Measurements from ENCODE around the gene PRMT5.
A peak's percentile ranks its signal among the peaks of the same experiment; 100 is the strongest.
"Not testable (repeated sequence)": the region's sequence is repeated elsewhere in the genome, so short reads cannot be mapped to it uniquely, and the experiment has no call there.

The PRMT5 gene

DNA sequence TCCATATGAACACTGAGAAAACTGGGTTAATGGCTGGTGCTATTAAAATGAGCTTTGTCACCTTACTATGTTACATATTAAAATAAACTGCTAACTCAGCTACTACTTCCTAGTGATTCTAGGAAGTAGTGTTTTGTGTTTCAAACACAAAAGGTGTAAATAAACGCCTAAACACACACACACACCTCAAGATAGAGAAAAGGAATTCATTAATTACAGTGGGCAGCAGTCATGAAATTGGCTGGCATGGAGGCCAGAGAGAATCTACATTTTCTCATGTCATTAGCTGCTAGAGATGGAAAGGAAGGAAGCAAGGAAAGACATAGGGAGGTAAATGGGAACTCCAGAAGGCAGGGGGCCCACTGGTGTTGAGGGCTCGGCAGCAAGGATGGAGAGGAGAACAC lies 787 bp upstream of the PRMT5 start:
- no peak for DNase-seq

DNA sequence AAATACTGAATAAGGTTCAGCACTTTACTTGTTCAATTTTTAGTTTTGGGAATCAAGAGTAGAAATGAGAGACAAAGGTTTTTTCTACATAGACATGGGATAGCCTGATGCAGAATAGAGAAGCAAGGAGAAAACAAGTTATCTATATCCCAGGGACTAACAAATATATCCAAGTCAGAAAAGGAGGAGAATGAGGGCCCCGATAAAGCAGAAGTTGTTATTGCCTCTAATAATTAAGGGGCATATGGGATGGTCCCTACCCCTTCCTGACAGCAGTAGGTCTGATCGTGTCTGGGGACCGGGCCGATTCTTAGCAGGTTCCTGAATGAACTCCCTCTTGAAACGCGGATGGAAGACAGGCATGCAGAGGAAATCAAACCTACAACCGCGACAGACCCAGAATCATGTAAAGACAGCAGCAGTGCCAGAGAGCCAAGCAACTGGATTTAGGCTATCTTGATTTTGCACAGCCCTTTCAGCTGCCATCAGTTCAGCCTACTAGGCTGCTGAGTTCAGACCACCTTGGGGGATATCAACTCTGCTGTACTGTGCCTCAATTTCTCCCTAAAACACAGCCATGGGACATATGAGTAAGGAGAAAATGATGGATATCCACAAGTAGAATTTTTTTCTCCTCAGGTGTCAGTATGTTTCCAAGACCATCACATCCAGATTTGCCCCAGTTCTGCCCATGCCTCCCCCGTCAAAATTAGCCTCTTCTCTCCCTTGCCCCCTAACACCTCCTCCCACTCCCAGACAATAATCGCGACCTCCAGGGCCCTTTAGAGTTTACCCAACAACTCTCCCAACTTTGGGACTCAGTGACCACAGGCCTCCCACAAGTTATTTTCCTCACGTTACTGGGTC lies 706 bp downstream of the PRMT5 start:
- DNase-seq: no peak

DNA sequence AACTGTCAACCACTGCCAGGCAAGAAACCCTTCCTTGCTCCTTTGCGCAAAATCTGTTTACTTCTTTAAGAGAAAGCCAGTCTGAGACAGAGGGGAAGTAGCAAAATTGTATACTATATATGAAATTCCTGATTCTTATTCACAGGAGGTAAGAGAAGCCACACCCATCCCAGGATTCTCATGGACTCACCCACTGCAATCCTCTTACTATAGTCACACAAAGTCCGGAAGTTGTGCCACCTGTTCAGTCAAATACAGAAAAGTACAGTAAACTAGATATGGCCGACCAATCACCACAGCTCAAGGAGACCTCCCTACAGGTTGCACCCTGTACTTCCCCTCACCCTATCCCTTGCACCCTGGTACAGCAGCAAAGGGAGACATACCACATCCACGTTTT lies 2.9 kb downstream of the PRMT5 start:
- DNase-seq: no peak

DNA sequence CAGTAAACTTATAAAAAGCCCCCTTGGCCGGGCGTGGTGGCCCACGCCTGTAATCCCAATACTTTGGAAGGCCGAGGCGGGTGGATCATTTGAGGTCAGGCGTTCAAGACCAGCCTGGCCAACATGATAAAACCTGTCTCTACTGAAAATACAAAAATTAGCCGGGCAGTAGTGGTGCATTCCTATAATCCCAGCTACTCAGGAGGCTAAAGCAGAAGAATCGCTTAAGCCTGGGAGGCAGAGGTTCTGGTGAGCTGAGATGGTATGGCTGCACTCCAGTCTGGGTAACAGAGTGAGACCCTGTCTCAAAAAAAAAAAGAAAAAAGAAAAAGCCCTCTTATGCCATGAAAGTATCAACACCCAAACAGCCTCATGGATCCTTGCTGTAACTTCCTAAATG lies 3.7 kb downstream of the PRMT5 start:
- DNase-seq: no peak

DNA sequence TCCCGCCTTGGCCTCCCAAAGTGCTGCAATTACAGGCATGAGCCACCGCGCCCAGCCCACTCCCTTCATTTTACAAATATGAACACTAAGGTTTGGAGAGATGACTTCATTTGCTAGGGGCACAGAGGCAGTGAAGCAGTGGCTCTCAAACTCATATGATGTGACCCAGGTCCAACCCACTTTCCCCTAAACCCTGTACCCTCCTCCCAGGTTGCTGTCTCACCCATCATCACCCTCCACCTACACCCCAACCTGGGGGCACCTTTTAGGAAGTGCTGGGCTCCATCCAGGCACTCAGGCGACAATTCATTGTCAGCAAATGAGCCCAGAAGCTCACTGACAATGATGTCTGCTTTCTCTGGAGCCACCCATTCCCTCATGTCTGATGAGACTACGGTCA lies 5.4 kb downstream of the PRMT5 start:
- DNase-seq: no peak

DNA sequence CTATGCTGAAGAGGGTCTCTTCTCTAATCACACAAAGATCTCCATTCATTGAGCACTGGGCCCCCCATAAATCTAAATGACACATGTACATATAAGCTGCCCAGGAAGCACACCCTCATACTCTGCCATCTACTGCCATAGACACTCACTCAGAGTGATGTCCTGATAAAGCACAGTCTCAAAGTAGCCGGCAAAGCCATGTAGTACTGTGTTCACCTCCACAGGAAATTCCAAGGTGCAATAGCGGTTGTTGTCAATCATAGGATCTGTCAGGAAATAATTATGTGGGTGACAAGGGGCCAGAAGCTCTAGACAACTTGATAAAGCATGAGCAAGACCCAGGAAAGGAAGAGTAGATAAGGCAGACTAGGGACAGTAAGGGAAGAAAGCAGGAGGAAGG lies 6.9 kb downstream of the PRMT5 start:
- DNase-seq: no peak

DNA sequence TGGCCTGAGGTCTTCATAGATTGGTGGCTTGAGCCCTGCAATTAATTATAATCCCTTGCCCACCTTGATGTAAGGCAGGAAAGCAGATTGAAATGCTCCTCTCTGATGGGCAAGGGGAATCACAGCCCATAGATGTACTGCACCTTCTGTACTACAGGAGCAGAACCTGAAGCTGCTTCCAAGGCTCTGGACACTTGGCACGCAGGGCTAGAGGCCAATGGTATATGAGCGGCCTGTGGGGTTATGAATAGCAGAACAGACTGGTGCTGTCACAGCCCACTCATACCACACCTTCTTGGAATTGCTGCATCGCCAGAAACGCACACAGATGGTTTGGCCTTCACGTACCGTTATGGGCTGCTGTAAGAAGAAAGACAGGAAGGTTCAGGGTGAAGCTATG lies 8.5 kb downstream of the PRMT5 start:
- no peak for DNase-seq

DNA sequence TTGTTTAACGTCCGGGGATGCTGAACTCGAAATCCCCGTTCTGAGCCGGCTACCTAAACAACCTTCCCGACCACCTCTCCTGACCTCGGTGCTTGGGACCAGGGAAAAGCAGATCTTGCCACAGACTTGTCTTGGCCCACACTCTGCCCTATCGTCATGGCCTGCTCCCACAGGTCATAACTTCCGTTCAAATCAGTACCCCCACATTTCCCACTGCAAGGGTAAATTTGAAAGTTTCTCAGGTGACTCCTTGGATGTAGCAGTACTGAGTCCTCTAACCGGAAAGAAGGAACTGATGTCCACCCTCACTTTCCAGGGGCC lies 9.6 kb downstream of the PRMT5 start:
- no peak for DNase-seq

DNA sequence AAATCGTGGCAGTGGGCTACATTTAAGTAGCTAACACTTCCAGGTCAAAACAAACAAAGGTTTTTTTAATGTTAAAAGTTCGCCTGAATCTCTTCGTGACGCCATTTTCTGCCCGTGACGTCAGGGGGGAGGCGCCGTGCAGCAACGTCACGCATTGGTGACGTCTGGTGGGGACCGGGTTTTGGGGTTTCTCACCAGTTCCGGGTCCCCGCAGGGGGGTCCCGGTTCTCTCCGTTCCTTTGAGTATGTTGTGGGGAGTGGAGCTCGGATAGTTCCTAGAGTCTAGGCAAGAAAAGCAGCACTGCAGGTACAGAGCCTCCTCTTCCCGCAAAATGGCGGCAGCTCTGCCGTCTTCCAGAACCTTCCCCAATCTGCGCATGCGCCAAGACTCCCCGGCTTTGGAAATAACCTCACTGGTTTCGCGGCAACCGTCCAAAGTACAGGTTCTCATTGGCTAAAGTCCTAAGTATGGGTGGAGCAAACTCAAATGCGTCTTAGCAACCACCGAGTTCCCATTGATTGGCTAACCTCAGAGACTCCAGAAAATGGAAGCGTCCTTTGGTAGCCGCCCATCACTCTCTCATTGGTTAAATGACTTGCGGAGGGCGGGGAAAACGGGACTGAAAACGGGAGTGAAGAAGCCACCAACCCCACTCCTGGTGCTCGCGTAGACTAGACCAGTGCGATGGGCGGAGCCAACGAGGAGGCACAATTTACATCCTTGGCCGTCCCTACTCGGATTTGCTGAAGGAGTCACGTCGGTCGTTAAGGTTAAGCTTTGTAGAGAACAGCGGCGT lies 10.2 kb downstream of the PRMT5 start, which contains the start of gene RBM23:
RBM23 (minus strand) TSS at position 346 of the 797 bp plus-strand sequence.
- DNase-seq: peak; percentile 99

DNA sequence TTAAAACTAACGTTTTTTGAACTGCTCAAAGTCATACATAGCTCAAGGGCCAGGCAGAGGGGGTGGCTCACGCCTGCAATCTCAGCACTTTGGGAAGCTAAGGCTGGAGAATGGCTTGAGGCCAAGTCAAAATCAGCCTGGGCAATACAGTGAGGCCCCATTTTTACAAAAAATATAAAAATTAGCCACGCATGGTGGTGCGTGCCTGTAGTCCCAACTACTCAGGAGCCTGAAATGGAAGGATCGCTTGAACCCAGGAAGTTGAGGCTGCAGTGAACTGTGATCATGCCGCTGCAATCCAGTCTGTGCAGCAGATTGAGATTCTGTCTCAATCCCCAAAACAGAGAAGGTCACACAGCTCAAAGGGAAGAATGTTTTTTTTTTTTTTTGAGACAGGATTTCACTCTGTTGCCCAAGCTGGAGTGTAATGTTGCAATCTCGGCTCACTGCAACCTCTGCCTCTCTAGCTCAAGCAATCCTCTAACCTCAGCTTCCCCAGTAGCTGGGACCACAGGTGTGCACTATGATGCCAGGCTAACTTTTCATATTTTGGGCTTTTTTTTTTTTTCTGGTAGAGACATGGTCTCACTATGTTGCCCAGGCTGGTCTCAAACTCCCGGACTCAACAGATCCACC lies 13.2 kb downstream of the PRMT5 start:
- DNase-seq: no peak

DNA sequence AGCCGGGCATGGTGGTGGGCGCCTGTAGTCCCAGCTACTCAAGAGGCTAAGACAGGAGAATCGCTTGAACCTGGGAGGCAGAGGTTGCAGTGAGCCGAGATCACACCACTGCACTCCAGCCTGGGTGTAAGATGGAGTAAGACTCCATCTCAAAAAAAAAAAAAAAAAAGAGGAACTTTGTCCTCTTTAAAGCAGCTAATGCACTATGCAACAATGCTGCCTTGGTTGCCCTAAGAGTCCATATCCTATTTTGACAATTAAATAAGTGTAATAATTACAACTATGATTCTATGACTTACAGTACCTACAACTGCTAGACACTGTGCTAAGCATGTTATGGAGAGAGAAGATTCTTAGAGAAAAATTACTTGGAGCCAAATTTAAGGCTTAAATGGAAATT lies 14.3 kb downstream of the PRMT5 start:
- not testable (repeated sequence) for DNase-seq

DNA sequence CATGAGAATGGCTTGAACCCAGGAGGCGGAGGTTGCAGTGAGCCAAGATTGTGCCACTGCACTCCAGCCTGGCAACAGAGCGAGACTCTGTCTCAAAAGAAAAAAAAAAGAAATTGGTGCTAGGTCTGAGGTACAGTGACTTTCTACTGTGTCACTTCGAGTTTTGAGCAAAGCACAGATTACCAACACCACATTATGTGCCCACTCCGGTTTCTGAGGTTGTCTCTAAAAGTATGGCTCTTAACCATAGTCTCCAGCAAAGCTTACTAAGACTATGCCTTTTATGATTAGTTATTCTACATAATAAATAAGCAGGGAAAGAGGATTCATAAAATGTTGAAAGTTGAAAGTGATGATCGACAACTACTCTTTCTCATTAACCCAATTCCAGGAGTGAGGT lies 18.3 kb downstream of the PRMT5 start:
- no peak for DNase-seq

DNA sequence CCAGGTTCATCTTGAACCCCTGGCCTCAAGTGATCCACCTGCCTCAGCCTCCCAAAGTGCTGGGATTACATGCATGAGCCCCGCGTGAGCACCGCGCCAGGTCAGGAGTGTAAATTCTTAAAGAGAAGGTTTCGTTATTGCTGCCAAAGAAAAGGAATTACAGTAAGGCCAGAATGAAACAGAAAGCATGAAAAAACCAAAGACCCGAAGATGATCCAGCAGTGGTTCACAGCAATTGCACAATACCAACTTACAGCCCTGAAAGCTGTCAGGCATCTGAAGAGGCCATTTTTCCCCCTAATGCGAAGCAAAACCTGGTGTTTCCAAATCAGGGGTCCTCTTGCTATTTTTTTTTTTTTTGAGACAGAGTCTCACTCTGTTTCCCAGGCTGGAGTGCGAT lies 20.6 kb downstream of the PRMT5 start:
- DNase-seq: no peak

DNA sequence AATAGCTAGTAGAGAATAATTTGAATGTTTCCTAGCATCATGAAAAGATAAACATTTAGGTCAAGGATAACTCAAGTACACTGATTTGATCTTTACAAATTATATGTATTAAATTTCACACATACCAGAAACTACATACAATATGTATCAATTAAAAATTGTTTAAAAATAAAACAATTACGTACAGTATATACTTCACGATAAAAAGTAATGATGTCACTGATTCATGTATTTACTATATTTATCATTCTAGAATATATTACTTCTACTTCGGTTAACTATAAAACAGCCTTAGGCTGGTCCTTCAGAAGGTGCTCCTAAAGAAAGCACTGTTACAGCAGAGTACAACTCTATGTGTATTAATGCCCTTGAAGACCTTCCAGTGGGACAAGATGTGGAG lies 21.7 kb downstream of the PRMT5 start:
- DNase-seq: no peak

DNA sequence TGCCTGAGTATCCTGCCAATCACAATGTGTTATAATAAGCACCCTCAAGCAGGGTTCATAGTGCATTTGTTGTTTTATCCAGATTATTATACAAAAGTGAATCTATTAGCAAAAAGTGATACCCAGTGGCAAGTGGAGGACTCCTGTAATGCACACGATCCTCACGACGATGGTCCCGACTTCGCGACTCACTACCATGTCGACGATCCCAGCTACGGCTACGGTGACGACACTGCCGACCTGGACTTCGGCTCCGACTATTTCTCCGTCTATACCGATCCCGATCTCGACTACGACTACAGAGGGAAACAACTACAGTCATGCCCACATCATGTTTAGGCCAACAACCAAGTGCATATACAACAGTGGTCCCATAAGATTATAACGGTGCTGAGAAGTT lies 23.1 kb downstream of the PRMT5 start:
- no peak for DNase-seq

DNA sequence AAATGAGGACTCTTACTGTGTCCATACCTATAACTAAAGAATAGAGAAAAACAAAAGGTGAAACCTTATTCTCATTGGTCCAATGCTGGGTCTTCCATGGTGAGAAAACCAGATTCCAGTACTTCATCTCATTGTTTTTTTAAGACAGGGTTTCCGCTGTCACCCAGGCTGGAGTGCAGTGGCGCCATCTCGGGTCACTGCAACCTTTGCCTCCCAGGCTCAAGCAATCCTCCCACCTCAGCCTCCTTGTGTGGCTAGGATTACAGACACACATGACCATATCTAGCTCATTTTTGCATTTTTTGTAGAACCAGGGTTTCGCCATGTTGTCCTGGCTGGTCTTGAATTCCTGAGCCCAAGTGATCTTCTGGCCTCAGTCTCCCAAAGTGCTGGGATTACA lies 23.5 kb downstream of the PRMT5 start:
- no peak for DNase-seq

DNA sequence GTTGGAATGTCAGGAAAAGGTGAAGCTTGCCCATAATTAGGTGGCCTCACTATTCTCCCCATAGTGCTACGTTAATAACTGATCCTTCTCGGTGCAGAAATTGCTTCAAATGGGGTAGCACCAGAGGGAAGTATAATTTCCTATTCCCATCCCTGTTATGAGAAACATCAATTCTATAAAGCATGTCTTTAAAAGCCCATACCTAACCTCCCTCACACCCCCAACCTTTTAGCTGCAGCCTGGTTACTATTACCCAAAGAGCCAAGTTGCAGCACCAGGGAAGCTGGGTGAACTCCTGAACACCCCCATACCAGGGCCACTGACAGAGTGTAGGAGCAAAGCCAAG lies 25.5 kb downstream of the PRMT5 start:
- DNase-seq: no peak

DNA sequence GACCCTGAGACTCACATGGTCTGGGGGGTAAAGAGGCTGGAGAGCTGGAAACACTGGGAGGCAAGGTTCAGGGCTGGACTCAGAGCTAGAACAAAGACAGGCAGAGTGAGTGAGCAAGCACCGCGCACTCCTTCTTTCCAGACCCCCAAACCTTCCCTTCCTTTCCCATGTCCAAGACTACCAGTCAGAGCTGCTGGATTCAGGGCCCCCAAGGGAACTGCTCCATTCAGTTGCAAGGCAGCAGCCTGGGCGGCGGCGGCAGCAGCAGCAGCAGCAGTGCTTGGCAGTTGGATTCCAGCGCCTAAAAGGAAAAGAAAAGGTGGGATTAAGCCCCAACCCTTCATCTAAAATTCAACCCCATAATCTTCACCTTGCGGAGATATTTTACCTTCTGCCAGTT lies 27.4 kb downstream of the PRMT5 start:
- DNase-seq: no peak

DNA sequence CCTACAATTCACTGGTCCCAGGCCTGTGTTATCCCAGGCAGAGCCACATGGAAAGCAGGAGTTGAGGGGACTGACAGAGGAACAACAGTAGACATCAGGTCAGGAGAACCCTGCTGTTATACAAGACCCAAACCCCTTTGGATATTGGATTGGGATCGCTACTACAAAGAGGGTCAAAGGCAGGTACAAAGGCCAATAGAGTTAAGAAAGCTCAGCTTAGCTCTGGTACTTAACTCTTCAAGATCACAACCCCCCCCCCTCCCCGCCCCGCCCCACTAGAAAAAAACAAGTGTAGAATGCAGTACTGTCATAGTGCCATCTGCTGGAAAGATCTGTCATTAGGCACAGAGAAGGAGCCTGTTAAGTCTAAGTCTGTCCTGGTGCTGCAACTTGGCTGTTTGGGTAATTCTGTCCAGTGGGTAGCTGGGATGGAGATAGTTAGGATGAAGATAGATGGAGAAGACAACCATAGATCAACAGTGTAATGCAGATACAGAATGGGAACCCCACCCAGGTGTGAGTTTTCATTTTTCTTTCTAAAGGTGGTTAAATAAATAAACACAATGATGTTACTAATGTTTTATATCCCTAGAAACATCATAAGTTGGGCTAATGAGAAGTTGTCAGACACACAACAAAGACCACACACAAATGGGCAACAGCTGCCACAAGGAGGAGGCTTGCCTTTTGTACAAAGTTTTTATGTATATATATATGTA lies 28.9 kb downstream of the PRMT5 start:
- peak; percentile 36 for DNase-seq

DNA sequence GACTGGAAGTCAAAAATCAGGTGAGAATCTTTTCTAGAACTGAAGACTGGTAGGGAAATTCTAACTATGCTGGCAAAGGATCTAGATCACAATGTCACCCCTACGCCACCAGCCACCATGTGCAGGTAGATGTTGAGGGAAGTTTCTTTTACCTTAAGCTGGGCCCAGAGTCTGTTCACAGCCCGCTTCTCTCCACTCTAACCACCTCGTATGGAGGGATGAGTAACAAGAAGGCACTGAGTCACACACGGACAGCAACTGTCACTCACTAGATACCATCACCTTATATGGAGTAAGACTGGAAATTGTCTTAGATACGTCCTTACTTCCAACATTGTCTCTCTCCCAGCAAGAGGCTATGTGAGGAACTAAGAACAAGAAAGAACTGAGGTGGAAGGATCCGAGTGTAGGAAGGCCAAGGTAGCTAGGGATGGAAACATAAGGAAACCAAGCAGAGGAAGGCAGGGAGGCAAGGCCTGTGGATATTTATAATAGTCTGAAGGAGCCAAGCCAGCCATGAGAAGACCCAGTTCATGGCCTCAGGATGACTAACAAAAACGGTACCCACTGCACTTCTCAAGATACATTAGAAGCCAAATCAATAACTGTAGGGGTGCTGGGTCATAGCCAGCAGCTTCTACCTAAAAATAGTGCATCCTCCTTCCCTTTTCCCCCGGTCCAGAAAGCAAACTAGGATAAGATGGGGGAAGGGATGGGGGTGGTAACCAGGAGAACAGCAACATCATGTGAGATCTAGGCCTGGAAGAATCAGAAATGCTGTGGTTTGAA lies 30.7 kb downstream of the PRMT5 start:
- DNase-seq: no peak

DNA sequence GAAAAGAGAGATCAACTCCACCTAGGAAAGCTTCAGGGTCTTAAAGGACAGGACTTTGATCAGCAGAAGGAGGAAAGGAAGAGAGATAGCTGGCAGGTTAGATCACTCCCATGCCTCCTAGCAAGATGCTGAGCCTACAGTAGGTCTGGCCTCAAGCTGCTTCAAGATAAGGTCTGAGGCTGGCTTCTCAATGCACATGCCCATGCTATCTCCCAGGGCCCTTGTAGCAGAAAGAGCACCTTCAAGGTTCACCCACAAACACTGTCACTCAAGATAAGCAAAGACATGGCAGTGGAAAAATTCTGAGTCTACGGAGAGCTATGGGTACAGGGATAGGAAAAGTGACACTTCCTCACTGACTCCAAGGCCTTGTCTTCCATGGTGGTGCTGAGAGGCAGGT lies 31.8 kb downstream of the PRMT5 start:
- DNase-seq: no peak

DNA sequence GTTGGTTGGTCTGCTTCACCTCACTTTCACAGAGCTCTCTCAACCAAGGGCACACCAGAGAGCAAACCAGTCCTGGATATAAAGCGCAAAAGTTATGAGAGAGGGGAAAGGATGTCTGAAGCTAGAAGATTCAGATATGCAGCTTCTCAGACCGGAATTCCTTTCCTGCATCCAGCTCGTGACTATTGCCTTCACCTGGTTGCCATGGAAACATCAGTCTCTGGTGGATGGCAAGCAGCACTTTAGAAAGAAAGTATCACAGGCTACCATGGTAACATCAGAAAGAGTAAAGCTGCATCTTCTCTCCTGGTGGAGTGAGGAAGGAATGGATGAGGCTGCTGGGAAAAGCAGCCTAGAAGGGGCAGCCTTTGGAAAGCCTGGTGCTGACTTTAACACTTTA lies 32.4 kb downstream of the PRMT5 start:
- DNase-seq: no peak

DNA sequence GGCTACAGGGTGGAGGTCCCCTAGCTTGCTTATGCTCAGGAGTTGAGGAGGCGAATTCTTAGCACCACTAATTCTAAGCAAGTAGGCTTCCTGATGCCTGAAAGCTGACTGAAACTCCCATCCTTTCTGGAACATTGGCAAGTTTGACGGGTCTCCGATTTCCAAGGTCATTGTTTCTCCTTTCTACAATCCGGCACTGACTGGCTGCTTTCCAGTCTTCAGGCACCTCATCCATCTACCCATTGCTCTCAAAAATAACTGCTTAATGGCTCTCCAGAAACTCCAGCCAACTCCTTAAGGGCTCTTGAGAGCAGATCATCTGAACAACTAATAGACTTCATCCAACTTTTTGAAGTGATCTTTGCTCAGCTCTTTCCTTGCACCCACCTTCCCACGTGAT lies 32.8 kb downstream of the PRMT5 start:
- no peak for DNase-seq
